ENCODE data around the gene HIVEP3.

GRCh38 chr1:41504114-41505035 is 414.3 kb downstream of the HIVEP3 start:
- TF ChIP-seq TAF1 (IDR thresholded peaks at IDR 0.05; ENCODE audit: low read depth) (no peak), USF1 (IDR thresholded peaks at IDR 0.05) (0 out of 2 replicates have a peak, but pooled peaks have one; percentile 3), CREB1 (IDR thresholded peaks at IDR 0.05; ENCODE audit: low read depth) (no peak), TCF12 (IDR thresholded peaks at IDR 0.05; ENCODE audit: low read depth) (peak; percentile 90), YY1 (IDR thresholded peaks at IDR 0.05; ENCODE audit: low read depth) (peak; percentile 30; the same call in 1 of the 2 replicates)
